Activated naive CD4-positive, alpha-beta T cell treated with anti-CD3 and anti-CD28 coated beads, Interleukin-2, amount 50 U/mL, for 24 hours (primary cell): Measurements from ENCODE around the gene GFER.

ENCODE experiments used
- H3K27ac Mint-ChIP-seq: one replicate; pipeline ENCODE4 v1.8.0; 2021; ENCODE audit warnings: mild to moderate bottlenecking, mixed read lengths
- H3K27me3 Mint-ChIP-seq: one replicate; pipeline ENCODE4 v1.8.0; 2021; ENCODE audit warnings: mixed read lengths
- H3K36me3 Mint-ChIP-seq: one replicate; pipeline ENCODE4 v1.8.0; 2021; ENCODE audit warnings: mixed read lengths
- H3K4me1 Mint-ChIP-seq: one replicate; pipeline ENCODE4 v1.8.0; 2021; ENCODE audit warnings: mixed read lengths
- H3K4me3 Mint-ChIP-seq: one replicate; pipeline ENCODE4 v1.8.0; 2021; ENCODE audit warnings: mild to moderate bottlenecking, mixed read lengths
- H3K9me3 Mint-ChIP-seq: one replicate; pipeline ENCODE4 v1.8.0; 2021; ENCODE audit warnings: mixed read lengths

GFER gene

DNA sequence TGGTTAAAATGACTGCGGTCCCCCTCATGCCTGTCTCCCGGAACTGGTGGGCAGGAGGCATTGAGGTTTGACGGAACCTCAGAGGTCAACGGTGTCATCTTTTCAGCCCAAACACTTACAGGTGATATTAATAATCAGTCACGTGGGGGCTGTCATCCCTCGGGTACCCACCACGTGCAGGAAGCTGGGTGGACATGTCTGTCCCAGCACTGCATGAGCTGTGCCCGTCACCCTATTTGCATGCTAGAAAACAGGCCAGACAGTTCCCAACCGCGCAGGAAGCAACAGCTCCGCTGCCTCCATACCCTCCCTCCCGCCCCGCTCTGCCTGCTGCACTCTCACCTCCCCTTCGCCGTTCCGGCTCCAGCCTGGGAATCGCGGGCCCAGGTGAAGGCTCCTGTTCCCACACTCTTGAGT lies 7.2 kb downstream of the GFER start:
- H3K9me3 Mint-ChIP-seq = no peaks in the 10 kb centered on the region
- H3K27ac Mint-ChIP-seq = peak overlapping the region; percentile 30
- H3K27me3 Mint-ChIP-seq = peaks cover 9% of the 10 kb centered on the region
- peaks cover 21% of the 10 kb centered on the region for H3K4me1 Mint-ChIP-seq
- peak overlapping the region; percentile 77 for H3K4me3 Mint-ChIP-seq
- peaks cover 3% of the 10 kb centered on the region for H3K36me3 Mint-ChIP-seq

- H3K27me3 Mint-ChIP-seq = peaks cover 9% of the 10 kb centered on the region
- peak overlapping the region; percentile 77 for H3K4me3 Mint-ChIP-seq
- H3K36me3 Mint-ChIP-seq = peaks cover 2% of the 10 kb centered on the region
- H3K4me1 Mint-ChIP-seq = peaks cover 21% of the 10 kb centered on the region
- no peaks in the 10 kb centered on the region for H3K9me3 Mint-ChIP-seq
- no peak overlapping the region for H3K27ac Mint-ChIP-seq
These were observed 7.6 kb downstream of the GFER start for GRCh38 chr16:1991588-1991947.

GRCh38 chr16:1991948-1992703 lies 8.1 kb downstream of the GFER start:
- Mint-ChIP-seq H3K27ac (no peak overlapping the region), H3K4me1 (peaks cover 21% of the 10 kb centered on the region), H3K27me3 (peaks cover 9% of the 10 kb centered on the region), H3K36me3 (no peaks in the 10 kb centered on the region), H3K4me3 (peak overlapping the region; percentile 77), H3K9me3 (no peaks in the 10 kb centered on the region)

- H3K27ac Mint-ChIP-seq = no peak overlapping the region
These were observed 8.8 kb downstream of the GFER start for GRCh38 chr16:1992704-1993317.

DNA sequence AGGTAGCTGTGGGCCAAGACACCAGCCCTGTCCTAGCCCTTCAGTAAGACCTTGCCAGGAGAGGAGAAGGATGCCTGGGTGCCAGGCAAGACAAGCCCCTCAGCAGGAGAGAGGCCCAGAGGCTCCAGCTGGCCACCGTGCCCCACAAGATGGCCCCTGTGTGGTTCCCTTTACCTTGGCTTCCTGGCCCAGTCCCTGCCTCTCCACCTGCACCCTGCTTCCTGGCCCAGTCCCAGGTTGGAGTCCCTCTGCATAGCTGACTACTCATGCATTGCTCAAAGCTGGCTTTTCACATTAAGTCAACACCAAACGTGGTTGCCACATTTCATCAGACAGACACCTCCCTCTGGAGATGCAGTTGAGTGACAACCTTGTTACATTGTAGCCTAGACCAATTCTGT lies 9.7 kb downstream of the GFER start:
- Mint-ChIP-seq H3K4me3 (no peak overlapping the region), H3K36me3 (peaks cover 4% of the 10 kb centered on the region), H3K27ac (no peak overlapping the region), H3K4me1 (peaks cover 18% of the 10 kb centered on the region), H3K27me3 (peaks cover 6% of the 10 kb centered on the region), H3K9me3 (no peaks in the 10 kb centered on the region)

More at GRCh38 chr16:1992704-1993317, 8.8 kb downstream of the GFER start:
- H3K4me1 Mint-ChIP-seq = peaks cover 21% of the 10 kb centered on the region
- H3K36me3 Mint-ChIP-seq = peaks cover 2% of the 10 kb centered on the region
- H3K27me3 Mint-ChIP-seq = peaks cover 9% of the 10 kb centered on the region
- no peak overlapping the region for H3K4me3 Mint-ChIP-seq
- no peaks in the 10 kb centered on the region for H3K9me3 Mint-ChIP-seq

- H3K4me3 Mint-ChIP-seq = no peak overlapping the region
- H3K9me3 Mint-ChIP-seq = no peaks in the 10 kb centered on the region
- peaks cover 4% of the 10 kb centered on the region for H3K4me1 Mint-ChIP-seq
- H3K36me3 Mint-ChIP-seq = peaks cover 4% of the 10 kb centered on the region
- H3K27me3 Mint-ChIP-seq = no peaks in the 10 kb centered on the region
- H3K27ac Mint-ChIP-seq = no peak overlapping the region
These were observed 13.7 kb downstream of the GFER start for GRCh38 chr16:1997494-1998359.

- Mint-ChIP-seq H3K4me3 (no peak overlapping the region), H3K4me1 (peaks cover 4% of the 10 kb centered on the region), H3K36me3 (peaks cover 4% of the 10 kb centered on the region), H3K27me3 (no peaks in the 10 kb centered on the region), H3K27ac (no peak overlapping the region), H3K9me3 (no peaks in the 10 kb centered on the region)
These were observed 14.4 kb downstream of the GFER start for GRCh38 chr16:1998360-1998835.

DNA sequence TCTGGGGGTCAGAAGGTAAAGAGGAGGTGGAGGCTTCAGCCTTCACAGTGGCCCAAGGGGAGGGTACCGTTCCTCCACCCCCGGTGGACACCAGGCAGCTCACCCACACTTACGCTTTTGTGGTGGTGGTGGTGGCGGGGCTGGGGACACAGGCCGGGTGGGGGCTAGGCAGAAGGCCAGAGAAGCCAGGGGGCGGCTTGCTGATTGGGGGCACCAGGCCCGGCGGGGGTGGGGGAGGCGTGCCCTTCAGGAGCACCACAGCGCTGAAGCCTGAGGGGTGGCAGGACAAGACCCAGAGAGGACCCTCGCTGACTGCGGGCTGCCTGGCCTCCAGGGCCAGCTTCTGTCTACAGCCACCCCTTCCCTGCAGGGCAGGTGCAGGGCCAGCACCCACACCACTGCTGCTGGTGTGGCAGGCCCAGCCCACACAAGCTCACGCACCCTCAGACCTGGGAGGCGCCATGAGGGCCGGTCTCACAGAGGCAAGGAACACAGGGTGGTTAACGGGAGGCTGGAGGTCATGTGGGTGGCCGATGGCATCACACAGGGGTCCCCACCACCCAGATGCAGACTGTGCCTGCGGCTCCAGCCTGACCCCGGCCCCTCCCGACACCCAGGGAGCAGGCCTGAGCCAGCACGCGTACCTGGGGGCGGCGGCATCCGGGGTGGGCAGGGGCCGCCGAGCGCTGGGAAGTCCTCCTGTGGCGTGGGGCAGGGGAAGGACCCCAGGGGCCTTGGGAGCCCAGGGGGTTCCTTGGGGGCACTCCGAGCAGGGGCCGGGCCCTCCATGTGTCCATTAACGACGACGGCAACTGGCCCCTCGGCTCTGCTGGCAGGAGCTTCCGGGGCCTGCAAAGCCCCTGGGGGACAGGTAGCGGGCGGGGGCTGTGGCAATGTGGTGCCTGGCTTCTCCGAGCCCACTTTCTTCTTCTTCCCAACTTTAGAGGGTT lies 15.1 kb downstream of the GFER start:
- Mint-ChIP-seq H3K27ac (no peak overlapping the region), H3K36me3 (peaks cover 4% of the 10 kb centered on the region), H3K4me3 (no peak overlapping the region), H3K27me3 (no peaks in the 10 kb centered on the region), H3K9me3 (no peaks in the 10 kb centered on the region), H3K4me1 (peaks cover 3% of the 10 kb centered on the region)

GRCh38 chr16:1999866-2000514 lies 16.0 kb downstream of the GFER start:
- Mint-ChIP-seq H3K27ac (no peak overlapping the region), H3K4me3 (no peak overlapping the region), H3K27me3 (no peaks in the 10 kb centered on the region), H3K9me3 (no peaks in the 10 kb centered on the region), H3K36me3 (peaks cover 4% of the 10 kb centered on the region), H3K4me1 (peaks cover 6% of the 10 kb centered on the region)

- Mint-ChIP-seq H3K27ac (no peak overlapping the region), H3K36me3 (peaks cover 4% of the 10 kb centered on the region), H3K4me3 (no peak overlapping the region), H3K4me1 (peaks cover 9% of the 10 kb centered on the region), H3K27me3 (no peaks in the 10 kb centered on the region), H3K9me3 (no peaks in the 10 kb centered on the region)
These were observed 17.0 kb downstream of the GFER start for GRCh38 chr16:2001035-2001434.

- Mint-ChIP-seq H3K27me3 (no peaks in the 10 kb centered on the region), H3K27ac (no peak overlapping the region), H3K4me1 (peaks cover 13% of the 10 kb centered on the region), H3K9me3 (no peaks in the 10 kb centered on the region), H3K4me3 (no peak overlapping the region), H3K36me3 (peaks cover 4% of the 10 kb centered on the region)
These were observed 17.7 kb downstream of the GFER start for GRCh38 chr16:2001456-2002355.

GRCh38 chr16:2002406-2003230 lies 18.6 kb downstream of the GFER start:
- H3K36me3 Mint-ChIP-seq = peaks cover 3% of the 10 kb centered on the region
- no peaks in the 10 kb centered on the region for H3K27me3 Mint-ChIP-seq
- H3K4me1 Mint-ChIP-seq = peaks cover 22% of the 10 kb centered on the region
- no peak overlapping the region for H3K27ac Mint-ChIP-seq
- H3K4me3 Mint-ChIP-seq = no peak overlapping the region
- H3K9me3 Mint-ChIP-seq = no peaks in the 10 kb centered on the region

GRCh38 chr16:2003231-2003826 lies 19.3 kb downstream of the GFER start:
- H3K4me1 Mint-ChIP-seq = peaks cover 29% of the 10 kb centered on the region
- no peak overlapping the region for H3K27ac Mint-ChIP-seq
- H3K4me3 Mint-ChIP-seq = no peak overlapping the region
- no peaks in the 10 kb centered on the region for H3K9me3 Mint-ChIP-seq
- H3K27me3 Mint-ChIP-seq = no peaks in the 10 kb centered on the region
- H3K36me3 Mint-ChIP-seq = peaks cover 3% of the 10 kb centered on the region
